Panc1 (cell line): ENCODE data around the gene CEP41. TPM values are rescaled to one million over a fixed set of nuclear protein-coding genes. Genes with fewer than 3 reads are reported as not detected.

Experiments used
- ATAC-seq: fragments of 200-7000 bp; cut with Tn5 transposase; 2 replicates; pipeline ENCODE4 v1.9.1; 2020; ENCODE audit warnings: mild to moderate bottlenecking, moderate library complexity
- BruUV-seq: library from RNA; stranded (reverse); fragments of 400-500 nt; replicated peaks from 2 replicates; lab custom pipeline; 2021; lab: Mats Ljungman, UMichigan
- CTCF ChIA-PET: fragments of 300-600 bp; sonication (Branson Sonifier 250); formaldehyde crosslinking; loops from one replicate; lab custom pipeline; 2022; ENCODE audit warnings: antibody characterized with exemption; lab: Charles Lee
- POLR2A ChIA-PET: fragments of 300-600 bp; sonication (Branson Sonifier 250); formaldehyde crosslinking; loops from one replicate; lab custom pipeline; 2022; ENCODE audit warnings: antibody characterized with exemption; lab: Charles Lee
- DNase-seq: peaks from one replicate; pipeline ENCODE4 v3.0.0-alpha.2; 2010; ENCODE audit warnings: low read depth, low spot score
- H3K27ac ChIP-seq: 2 replicates; pipeline ENCODE4 v1.5.1; 2011; ENCODE audit warnings: mild to moderate bottlenecking, low read length, inconsistent platforms
- H3K27me3 ChIP-seq: fragments of 200-500 bp; sonication (Bioruptor generic); 2 replicates; pipeline ENCODE4 v1.6.0; 2014; ENCODE audit warnings: low read length, inconsistent platforms; ENCODE audit not compliant: control insufficient read depth, insufficient read depth
- H3K36me3 ChIP-seq: fragments of 200-500 bp; sonication (Bioruptor generic); 2 replicates; pipeline ENCODE4 v1.5.1; 2014; ENCODE audit warnings: inconsistent platforms, mild to moderate bottlenecking, low read length, moderate library complexity; ENCODE audit not compliant: control insufficient read depth, insufficient read depth
- H3K4me1 ChIP-seq: 2 replicates; pipeline ENCODE4 v1.5.1; 2011; ENCODE audit warnings: inconsistent platforms, mild to moderate bottlenecking, low read length, moderate library complexity; ENCODE audit not compliant: control insufficient read depth, insufficient read depth
- H3K4me3 ChIP-seq, 2 experiments: 2 replicates each; pipeline ENCODE4 v1.5.1; 2011 to 2012; ENCODE audit warnings: low read depth in 2 of 2, low read length in 2 of 2, mild to moderate bottlenecking in 2 of 2, inconsistent platforms in 1 of 2, moderate library complexity in 1 of 2
- H3K9me3 ChIP-seq: fragments of 200-500 bp; sonication (Bioruptor generic); 2 replicates; pipeline ENCODE4 v1.5.1; 2014; ENCODE audit warnings: low read depth, mild to moderate bottlenecking, inconsistent platforms, low read length, moderate library complexity; ENCODE audit not compliant: control insufficient read depth, insufficient read depth
- CTCF ChIP-seq: fragments of 450-650 bp; IDR thresholded peaks from 2 replicates; pipeline ENCODE4 v1.5.1; 2017; ENCODE audit warnings: mild to moderate bottlenecking
- POLR2AphosphoS5 ChIP-seq: IDR thresholded peaks from 2 replicates; pipeline ENCODE4 v1.6.1; 2012; ENCODE audit warnings: mild to moderate bottlenecking, low read depth, low read length, moderate library complexity
- REST ChIP-seq, 2 experiments: IDR thresholded peaks; 2 replicates each; pipeline ENCODE4 v1.6.1; 2011 to 2012; ENCODE audit warnings: low read depth in 2 of 2, control low read depth in 1 of 2, low read length in 1 of 2, mild to moderate bottlenecking in 1 of 2, moderate library complexity in 1 of 2; ENCODE audit not compliant: insufficient read depth in 1 of 2
- SIN3A ChIP-seq: IDR thresholded peaks from 2 replicates; pipeline ENCODE4 v1.6.1; 2012; ENCODE audit warnings: low read depth, mild to moderate bottlenecking, low read length, moderate library complexity, borderline replicate concordance; ENCODE audit not compliant: insufficient read depth
- TCF7L2 ChIP-seq: IDR thresholded peaks from 2 replicates; pipeline ENCODE4 v1.6.1; 2011; ENCODE audit warnings: mild to moderate bottlenecking, low read depth, low read length, inconsistent platforms
- in situ Hi-C: cut with HindIII; loops from 2 replicates; pipeline ENCODE4 v1.10.0; 2016; ENCODE audit warnings: low sequenced_read_pairs, low pct_unique_long_range_greater_than_20kb
- intact Hi-C: fragments of 100-400 bp; cut with micrococcal nuclease; formaldehyde crosslinking; loops from one replicate; pipeline ENCODE4 v1.10.0; 2022; ENCODE audit not compliant: unreplicated experiment
- total RNA-seq: library from RNA; stranded (reverse); gene quantifications from one replicate; pipeline ENCODE4 v1.2.1, GENCODE V29; 2021; ENCODE audit not compliant: unreplicated experiment

Gene CEP41
- total RNA-seq, 1 experiment from 2014 or later = 13.2 TPM

- H3K36me3 ChIP-seq = no peaks in the 10 kb centered on the region
- TF ChIP-seq CTCF (no peak), POLR2AphosphoS5 (no peak), SIN3A (no peak), REST (IDR thresholded peaks at IDR 0.05; ENCODE audit: insufficient read depth in 1 of 2, low read depth in 2 of 2, low read length in 1 of 2) (no peak), TCF7L2 (no peak)
- DNase-seq (no peak), ATAC-seq (peak; percentile 23; the same call in 1 of the 2 replicates)
- peak overlapping the region; percentile 76 for H3K27ac ChIP-seq
- no peaks in the 10 kb centered on the region for H3K27me3 ChIP-seq
- POLR2A ChIA-PET = no interaction called here
- peaks cover 25% of the 10 kb centered on the region for H3K4me1 ChIP-seq
- in situ Hi-C loops (no loop called here), intact Hi-C loops (loop anchor here (5.0 kb wide), 1 partner anchor 243 kb away; no protein-coding TSS in a partner anchor)
- H3K4me3 ChIP-seq = peak overlapping the region; percentile 62 to 82
- CTCF ChIA-PET = no interaction called here
- BruUV-seq = no TSS peak
- H3K9me3 ChIP-seq = no peaks in the 10 kb centered on the region
Observed at GRCh38 chr7:130485734-130486113, 44.9 kb upstream of the CEP41 start.

- H3K4me1 ChIP-seq = peaks cover 11% of the 10 kb centered on the region
- DNase-seq = no peak
- TF ChIP-seq TCF7L2 (no peak), REST (IDR thresholded peaks at IDR 0.05; ENCODE audit: insufficient read depth in 1 of 2, low read depth in 2 of 2, low read length in 1 of 2) (no peak), SIN3A (no peak), POLR2AphosphoS5 (no peak), CTCF (no peak)
- in situ Hi-C loops = no loop called here
- no TSS peak for BruUV-seq
- intact Hi-C loops = no loop called here
- POLR2A ChIA-PET = no interaction called here
- H3K4me3 ChIP-seq = no peak overlapping the region
- H3K36me3 ChIP-seq = no peaks in the 10 kb centered on the region
- H3K9me3 ChIP-seq = no peaks in the 10 kb centered on the region; the same call in 1 of the 2 replicates
- no peak for ATAC-seq
- CTCF ChIA-PET = no interaction called here
- H3K27ac ChIP-seq = no peak overlapping the region
- no peaks in the 10 kb centered on the region for H3K27me3 ChIP-seq
Observed at GRCh38 chr7:130483031-130483430, 42.2 kb upstream of the CEP41 start.
